ENCODE results near the gene TNFAIP8.

The TNFAIP8 gene

DNA sequence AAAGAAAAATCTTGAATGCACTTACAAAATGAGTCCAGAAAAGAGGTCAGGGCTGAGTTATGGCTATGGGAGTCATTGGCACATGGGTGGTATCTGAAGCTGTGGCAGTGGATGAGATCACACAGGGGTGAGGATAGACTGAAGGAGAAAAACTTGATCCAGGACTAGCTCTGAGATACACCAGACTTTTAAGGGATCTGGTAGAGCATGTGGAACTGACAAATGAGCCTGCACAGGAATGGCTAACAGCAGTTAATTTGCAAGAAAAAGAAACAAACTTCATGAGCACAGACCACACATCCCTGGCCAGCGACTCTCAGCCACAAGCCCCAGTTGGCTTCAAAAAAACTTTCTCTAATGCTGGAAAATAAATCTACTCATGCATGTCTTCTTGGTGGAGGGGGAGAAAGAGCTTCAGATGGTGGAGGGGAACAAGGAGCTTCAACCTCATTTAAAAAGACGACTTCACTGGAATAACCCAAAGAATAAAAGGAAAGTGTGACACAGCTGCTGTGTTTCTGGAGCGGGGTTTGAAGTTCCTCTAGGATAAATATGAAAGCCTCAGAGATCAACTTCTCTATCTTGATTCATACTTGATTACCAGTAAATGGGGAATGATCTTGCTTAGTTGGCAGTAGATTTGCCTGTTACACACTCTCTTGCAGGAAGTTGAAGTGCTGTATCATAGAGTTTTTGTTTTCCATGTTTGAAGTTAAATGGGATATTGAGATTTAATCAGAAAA, 33.6 kb downstream of the TNFAIP8 start:
- in situ Hi-C loops (cut with MboI; ENCODE audit: low sequenced_read_pairs), result no loop called here

DNA sequence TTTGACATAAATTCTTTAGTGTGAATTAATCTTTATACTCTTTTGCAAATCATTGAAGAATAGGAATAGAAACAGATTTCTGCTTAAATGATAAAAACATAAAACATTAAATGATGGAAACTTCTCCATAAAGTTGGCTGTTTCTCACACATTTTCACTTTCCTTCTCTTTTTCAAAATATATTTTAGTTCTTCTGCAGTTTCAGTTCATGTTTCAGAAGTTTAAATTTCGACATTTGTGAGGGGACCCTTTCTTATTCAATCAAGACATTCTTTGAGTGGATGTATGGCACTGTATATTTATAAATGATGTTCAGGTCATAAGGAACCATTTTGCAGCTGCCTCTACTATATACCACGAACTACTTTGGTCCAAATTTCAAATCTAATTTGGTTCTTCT, 34.6 kb downstream of the TNFAIP8 start:
- in situ Hi-C loops (cut with MboI; ENCODE audit: low sequenced_read_pairs), result no loop called here

DNA sequence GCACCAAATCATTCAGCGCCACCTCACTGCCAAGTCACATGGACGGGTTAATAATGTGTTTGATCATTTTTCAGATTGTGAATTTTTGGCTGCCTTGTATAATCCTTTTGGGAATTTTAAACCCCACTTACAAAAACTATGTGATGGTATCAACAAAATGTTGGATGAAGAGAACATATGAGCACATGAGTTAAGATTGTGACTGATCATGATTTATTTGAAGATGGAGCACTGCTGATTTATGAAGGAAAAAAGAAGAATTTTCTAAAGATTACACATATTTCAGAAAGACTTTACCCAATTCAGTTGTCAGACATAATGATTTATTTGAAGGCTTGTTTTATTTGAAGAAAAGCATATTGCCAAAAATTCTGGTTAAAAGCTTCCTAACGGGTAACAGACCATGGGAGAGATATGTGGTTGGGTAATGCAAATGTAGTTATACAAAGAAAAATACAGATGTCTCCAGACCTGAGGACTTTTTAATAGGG, 37.4 kb downstream of the TNFAIP8 start:
- in situ Hi-C loops (cut with MboI; ENCODE audit: low sequenced_read_pairs), result no loop called here

- in situ Hi-C loops (cut with MboI; ENCODE audit: low sequenced_read_pairs), result no loop called here
Observed at GRCh38 chr5:119393746-119394145, 37.9 kb downstream of the TNFAIP8 start.

GRCh38 chr5:119395080-119395836, 39.4 kb downstream of the TNFAIP8 start:
- in situ Hi-C loops (cut with MboI; ENCODE audit: low sequenced_read_pairs), result no loop called here

DNA sequence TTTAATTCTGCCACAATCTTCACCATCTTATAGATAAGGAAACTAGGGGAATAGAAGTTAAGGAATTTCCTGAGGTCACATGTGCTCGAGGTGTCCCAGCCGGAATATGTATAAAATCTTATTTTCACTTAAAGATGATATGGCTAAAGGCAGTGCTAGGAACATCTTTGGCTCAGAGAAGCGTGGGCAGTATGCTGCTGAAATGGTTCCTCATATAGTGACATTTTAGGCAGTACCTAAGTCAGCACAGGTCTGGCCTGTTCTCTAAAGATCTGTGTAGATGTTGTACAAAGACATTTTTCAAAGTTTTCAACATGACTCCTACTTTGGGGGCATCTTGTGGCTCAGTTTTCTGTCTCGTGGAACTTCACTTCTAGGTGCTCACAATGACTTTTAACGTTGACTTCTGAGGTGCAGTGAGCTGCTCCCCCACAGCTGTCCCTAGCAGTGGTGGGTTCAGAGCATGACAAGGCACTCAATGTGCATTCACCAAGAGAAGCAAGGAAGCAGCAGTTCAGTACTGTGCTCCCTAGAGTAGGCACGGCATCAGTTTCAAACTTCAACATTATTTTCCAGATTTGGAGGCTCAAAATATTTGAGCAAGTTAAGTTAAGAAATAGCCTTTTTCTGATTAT, 40.3 kb downstream of the TNFAIP8 start:
- in situ Hi-C loops (cut with MboI; ENCODE audit: low sequenced_read_pairs), result no loop called here

DNA sequence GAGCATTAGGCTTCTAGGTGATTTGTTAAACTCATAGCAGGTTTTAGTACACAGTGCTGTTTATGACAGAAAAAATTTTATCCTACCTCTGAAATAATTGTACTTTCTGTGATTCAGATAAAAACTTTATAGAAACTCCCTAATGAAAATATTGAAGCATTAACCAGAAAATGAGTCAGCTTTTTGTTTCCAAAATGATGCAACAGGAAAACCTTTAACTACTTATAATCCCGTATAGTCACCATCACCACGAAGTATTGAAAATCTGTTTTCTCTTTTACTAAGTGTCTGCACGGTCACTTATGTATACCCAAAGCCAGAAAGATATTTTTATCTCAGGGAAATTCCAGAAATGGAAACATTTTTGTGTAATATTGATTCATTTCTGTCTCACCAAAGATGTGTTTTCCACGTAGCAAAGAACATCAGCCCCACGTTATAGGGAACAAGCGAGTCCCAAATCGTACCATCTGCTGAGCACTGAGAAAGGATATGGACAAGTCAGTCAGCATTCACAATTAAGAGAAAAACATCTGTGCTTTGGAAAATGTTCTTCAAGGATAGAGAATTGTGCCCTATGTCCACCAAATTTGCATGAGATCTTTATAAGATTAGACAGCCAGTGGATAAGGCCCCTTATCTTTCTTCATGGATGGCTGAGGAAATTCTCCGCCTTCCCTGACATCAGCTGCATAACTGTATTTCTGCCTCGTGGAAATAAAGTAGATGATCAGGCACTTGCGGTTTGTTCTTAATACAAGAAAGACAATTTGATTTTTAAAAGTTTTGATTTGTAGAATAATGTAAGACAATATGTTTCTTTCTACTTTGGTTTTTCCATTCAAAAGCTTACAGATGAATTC, 41.9 kb downstream of the TNFAIP8 start:
- in situ Hi-C loops (cut with MboI; ENCODE audit: low sequenced_read_pairs), result no loop called here

DNA sequence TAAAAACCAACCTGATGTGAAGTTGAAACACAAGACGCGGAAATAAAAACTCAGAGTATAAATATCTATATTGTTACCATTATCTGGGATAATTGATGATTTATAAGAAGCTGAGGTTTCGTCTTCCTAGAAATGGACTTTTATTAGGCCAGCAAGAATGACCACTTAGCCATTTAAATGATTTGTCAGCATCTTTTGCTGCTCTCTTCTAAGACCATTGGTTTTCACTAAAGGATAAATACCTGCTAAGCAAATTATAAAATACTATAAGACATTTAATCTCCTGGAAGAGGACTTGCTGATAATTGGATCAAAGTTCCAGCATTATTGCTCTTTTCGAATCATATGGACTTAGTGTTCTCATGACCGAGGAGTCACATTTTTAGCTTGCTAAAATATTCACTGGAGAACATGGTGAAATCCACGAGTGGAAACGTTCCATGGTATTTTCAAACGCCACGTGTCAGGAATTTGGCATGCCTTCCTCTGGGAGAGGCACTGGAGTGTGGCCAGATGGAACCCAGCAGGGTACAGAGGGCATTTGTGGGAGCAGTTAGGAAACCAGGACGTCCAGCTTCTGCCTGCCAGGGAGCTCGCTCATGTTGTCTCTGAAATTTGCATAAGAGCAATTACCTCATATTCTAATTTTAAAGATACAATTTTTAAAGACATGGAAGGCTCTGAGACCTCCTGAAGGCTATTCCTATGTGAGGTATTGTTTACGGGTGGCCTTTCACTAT, 43.1 kb downstream of the TNFAIP8 start:
- in situ Hi-C loops (cut with MboI; ENCODE audit: low sequenced_read_pairs), result no loop called here

DNA sequence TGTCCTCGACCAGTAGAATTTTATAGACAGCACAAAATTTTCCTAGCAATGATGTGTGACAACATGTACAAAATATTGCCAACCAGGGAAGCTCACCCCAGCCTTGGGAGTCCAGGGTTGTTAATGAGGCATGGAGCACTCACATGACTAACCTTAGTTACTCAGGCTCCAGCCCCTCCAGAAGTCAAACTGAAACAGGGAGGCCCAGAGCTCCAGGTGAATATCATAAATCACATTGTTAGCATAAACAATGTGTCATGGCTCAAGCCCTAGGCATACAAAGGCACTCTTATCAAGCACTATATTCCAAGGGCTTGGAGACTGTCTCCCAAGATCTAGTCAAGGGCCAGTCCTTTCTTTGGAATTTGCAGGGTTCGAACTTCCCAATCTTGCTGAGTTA, 44.4 kb downstream of the TNFAIP8 start:
- in situ Hi-C loops (cut with MboI; ENCODE audit: low sequenced_read_pairs), result loop anchor here (25.0 kb wide), 1 partner anchor 413 kb away; the partner anchor contains the start of gene DTWD2

- in situ Hi-C loops (cut with MboI; ENCODE audit: low sequenced_read_pairs), result loop anchor here (25.0 kb wide), 1 partner anchor 415 kb away; the partner anchor contains the start of gene DTWD2
Observed at GRCh38 chr5:119402081-119402480, 46.3 kb downstream of the TNFAIP8 start.

- in situ Hi-C loops (cut with MboI; ENCODE audit: low sequenced_read_pairs), result loop anchor here (25.0 kb wide), 1 partner anchor 415 kb away; the partner anchor contains the start of gene DTWD2
Observed at GRCh38 chr5:119402555-119402954, 46.7 kb downstream of the TNFAIP8 start.

DNA sequence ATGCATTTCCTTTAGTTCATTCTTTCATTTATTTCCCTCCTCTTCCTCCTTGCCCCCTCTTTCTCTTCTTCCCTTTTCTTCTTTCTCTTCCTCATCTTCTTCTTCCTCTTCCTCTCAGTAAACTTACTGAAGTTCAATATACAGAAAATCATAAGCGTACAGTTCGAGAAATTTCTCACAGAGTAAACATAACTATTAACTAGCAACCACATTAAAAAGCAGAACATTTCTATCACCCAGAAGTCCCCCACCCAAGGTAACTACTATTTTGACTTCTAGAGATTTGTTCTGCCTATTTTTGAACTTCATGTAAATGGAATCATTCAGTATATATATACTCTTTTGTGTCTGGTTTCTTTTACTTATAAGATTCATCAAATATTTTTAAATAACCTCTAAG, 48.2 kb downstream of the TNFAIP8 start:
- in situ Hi-C loops (cut with MboI; ENCODE audit: low sequenced_read_pairs), result loop anchor here (25.0 kb wide), 1 partner anchor 417 kb away; the partner anchor contains the start of gene DTWD2

GRCh38 chr5:119405419-119405818, 49.6 kb downstream of the TNFAIP8 start:
- in situ Hi-C loops (cut with MboI; ENCODE audit: low sequenced_read_pairs), result loop anchor here (25.0 kb wide), 1 partner anchor 418 kb away; the partner anchor contains the start of gene DTWD2

DNA sequence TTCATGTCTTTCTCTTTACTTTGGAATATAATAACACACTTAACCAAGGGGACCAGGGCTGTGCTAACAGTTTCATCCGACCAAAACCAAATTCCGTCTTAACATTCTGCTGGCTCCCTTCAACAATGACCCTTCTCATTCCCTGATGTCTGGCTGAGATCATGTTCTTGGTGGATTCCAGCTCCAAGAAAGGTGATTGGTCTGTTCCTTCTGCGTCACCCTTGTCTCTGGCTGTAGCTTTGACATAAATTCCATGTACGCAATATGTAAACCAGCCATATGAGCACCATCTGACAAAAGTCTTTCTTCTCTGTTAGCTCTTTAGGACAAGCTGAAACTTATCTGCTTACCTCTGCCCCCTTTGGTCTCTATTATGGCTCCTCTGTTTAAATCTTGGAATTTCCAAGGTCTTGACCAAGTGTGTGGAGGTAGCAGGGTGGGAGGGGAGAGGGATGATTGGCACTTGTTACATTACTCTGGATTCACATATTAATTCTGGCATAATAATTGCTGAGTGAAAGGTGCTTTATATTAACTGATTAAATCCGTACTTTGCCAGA, 50.8 kb downstream of the TNFAIP8 start:
- in situ Hi-C loops (cut with MboI; ENCODE audit: low sequenced_read_pairs), result loop anchor here (25.0 kb wide), 1 partner anchor 419 kb away; the partner anchor contains the start of gene DTWD2

- in situ Hi-C loops (cut with MboI; ENCODE audit: low sequenced_read_pairs), result loop anchor here (25.0 kb wide), 1 partner anchor 422 kb away; the partner anchor contains the start of gene DTWD2
Observed at GRCh38 chr5:119409235-119409815, 53.5 kb downstream of the TNFAIP8 start.

DNA sequence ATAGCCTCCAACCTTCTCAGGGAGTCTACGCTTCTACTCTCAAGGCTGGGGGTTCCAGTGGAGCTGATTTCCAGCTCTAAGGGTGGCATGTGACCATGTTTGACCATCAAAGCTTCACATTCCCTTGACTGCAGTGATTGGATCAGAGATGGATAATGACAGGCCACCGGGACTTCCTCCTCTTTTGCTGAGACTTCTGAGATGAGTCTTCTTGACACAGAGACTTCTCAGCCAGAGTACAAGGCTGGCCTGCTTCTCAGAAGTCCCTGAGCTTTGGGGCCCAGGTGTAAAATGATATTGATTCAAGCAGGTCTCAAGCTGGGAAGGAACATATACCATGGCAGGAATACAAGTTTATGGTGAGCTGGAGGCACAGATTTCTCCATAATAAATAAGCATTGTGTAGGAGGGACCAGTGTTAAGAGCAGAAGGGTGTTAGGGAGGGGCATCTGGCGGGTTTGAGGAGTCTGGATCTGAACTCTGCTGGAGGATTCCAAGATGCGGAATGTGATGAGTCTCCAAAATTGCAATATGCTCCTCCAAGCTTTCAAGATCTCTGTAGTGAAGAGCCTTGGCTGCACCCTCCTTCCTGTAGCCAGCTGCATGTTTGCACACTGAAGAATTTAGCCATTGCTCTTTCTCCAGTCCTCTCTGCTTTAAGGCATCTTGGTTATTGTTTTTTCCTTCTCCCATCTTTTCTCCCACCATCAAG, 54.8 kb downstream of the TNFAIP8 start:
- in situ Hi-C loops (cut with MboI; ENCODE audit: low sequenced_read_pairs), result loop anchor here (25.0 kb wide), 1 partner anchor 423 kb away; the partner anchor contains the start of gene DTWD2

DNA sequence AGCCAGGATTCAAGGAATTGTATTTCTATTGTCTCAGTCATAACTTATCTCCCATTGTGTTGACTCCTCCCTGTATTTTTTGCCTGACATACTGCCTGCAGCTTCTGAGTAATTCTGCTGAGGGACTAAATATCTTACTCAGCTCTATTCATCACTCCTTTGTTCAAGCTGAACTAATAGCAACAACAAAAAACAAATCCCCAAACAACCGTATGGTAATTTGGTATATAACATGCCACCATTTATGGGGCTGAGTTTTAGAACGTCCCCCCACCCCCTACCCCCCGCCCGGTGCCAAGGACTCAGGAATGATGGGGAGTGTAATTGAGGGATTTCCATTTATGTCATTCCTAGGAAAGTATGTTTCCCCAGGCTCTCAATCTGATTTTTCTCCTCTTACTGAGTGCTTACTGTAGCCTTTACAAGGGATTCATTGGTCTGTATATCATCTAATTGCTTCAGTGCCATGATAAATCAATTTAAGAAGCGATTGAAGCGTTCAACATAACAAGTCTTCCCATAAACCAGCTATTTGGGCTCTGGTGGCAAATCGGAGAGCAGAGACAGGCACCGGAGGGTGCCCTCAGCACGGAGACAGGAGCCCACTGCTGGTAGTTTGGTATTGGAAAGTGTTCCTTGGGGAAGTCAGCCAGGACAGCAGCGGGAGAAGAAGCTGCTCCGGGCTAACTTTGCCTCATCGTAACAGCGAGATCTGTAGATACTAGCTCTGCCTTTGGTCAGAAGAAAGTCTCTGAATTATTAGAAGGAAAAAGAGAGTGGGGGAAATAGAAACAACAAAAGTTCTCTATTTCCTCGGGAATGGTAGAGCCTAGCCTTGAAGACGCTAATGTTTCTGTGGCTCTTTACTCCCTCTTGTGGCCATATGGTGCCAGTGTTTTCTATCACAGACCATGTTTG, 55.8 kb downstream of the TNFAIP8 start:
- in situ Hi-C loops (cut with MboI; ENCODE audit: low sequenced_read_pairs), result loop anchor here (25.0 kb wide), 1 partner anchor 424 kb away; the partner anchor contains the start of gene DTWD2

Measured in HL-60/S4 treated with retinoic acid at 250 ng/mL for 4 days and 3 days (cell line).